DMS153 (cell line): ENCODE results near the gene ZNF839.

Source experiments
- DNase-seq: peaks from one replicate; lab custom pipeline; 2025; lab: John Stamatoyannopoulos, UW

ZNF839 gene

GRCh38 chr14:102387086-102387485 is 67.5 kb downstream of the ZNF839 start:
- DNase-seq = no peak

GRCh38 chr14:102389246-102389645 is 69.7 kb downstream of the ZNF839 start:
- DNase-seq = no peak

- DNase-seq = no peak
Observed at GRCh38 chr14:102390064-102390855, 70.7 kb downstream of the ZNF839 start.
